SK-N-MC (cell line): ENCODE measurements around the gene ZNG1B.
"Not testable (repeated sequence)": the region's sequence is repeated elsewhere in the genome, so short reads cannot be mapped to it uniquely, and the experiment has no call there.

Source experiments
- EZH2 ChIP-seq: fragments of 200-600 bp; sonication (generic); IDR thresholded peaks from one replicate; pipeline ENCODE4 v1.6.1; 2017; ENCODE audit warnings: antibody characterized with exemption
- POLR2AphosphoS5 ChIP-seq: IDR thresholded peaks from 2 replicates; pipeline ENCODE4 v1.6.1; 2012; ENCODE audit warnings: mild to moderate bottlenecking, low read depth, low read length, borderline replicate concordance

DNA sequence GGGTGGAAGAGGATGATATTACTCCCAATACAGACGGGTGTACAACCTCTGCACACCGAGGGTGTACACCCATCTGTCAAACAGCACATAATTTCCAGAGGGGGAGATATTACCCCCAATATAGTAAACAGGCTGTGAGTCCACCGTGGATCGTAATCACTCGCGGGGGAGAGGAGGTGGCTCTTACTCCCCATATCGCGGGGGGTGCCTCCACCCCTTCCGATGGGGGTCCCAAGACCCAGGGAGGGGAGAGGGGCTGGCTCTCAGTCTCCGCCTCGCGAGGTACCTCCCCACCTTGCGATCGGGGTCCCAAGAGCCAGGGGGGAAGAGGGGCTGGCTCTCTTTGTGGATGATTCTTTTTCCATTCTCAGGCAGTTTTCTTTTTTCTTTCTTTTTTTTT lies 74.4 kb downstream of the ZNG1B start:
- not testable (repeated sequence) for TF ChIP-seq EZH2, POLR2AphosphoS5
